ENCODE measurements around the gene PRELID1.

The PRELID1 gene

GRCh38 chr5:177335701-177336065 lies 32.1 kb downstream of the PRELID1 start:
- Histone ChIP-seq H3K36me3 (ENCODE audit: insufficient read depth) (no peaks in the 10 kb centered on the region), H3K4me2 (no peak overlapping the region), H4K20me1 (ENCODE audit: insufficient read depth) (no peaks in the 10 kb centered on the region), H3K4me3 (IDR thresholded peaks at IDR 0.05; ENCODE audit: insufficient read depth, low read depth, low read length) (no peak overlapping the region), H3K9ac (no peak overlapping the region), H3K27ac (no peak overlapping the region), H2AFZ (ENCODE audit: low read depth) (no peak overlapping the region), H3K4me1 (ENCODE audit: low read depth, poor library complexity, severe bottlenecking) (no peaks in the 10 kb centered on the region), H3K79me2 (ENCODE audit: insufficient read depth, low read depth) (no peaks in the 10 kb centered on the region; the same call in 1 of the 2 replicates), H3K27me3 (ENCODE audit: insufficient read depth, low read depth) (no peaks in the 10 kb centered on the region)
- TF ChIP-seq, protein P1, sequence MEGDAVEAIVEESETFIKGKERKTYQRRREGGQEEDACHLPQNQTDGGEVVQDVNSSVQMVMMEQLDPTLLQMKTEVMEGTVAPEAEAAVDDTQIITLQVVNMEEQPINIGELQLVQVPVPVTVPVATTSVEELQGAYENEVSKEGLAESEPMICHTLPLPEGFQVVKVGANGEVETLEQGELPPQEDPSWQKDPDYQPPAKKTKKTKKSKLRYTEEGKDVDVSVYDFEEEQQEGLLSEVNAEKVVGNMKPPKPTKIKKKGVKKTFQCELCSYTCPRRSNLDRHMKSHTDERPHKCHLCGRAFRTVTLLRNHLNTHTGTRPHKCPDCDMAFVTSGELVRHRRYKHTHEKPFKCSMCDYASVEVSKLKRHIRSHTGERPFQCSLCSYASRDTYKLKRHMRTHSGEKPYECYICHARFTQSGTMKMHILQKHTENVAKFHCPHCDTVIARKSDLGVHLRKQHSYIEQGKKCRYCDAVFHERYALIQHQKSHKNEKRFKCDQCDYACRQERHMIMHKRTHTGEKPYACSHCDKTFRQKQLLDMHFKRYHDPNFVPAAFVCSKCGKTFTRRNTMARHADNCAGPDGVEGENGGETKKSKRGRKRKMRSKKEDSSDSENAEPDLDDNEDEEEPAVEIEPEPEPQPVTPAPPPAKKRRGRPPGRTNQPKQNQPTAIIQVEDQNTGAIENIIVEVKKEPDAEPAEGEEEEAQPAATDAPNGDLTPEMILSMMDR (conservative IDR thresholded peaks at IDR 0.05; ENCODE audit: low read depth, low read length): no peak

DNA sequence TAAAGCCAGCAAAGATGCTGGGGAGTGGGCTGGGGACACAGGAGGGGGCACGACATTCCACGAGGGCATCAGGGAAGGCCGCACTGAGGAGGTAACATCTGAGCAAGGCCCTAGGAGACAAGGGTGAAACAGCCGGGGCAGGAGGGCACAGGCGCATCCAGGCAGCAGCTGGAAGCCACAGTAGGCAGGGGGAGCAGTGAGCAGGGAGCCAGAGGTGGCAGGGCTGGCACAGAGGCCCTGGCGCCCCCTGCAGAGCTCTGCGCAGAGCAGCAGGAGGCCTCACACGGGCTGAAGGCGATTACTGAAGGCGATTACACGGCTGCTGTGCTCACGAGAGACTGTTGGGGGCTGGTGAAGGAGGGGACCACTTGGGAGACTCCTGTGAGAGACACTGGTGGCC lies 32.5 kb downstream of the PRELID1 start:
- no peaks in the 10 kb centered on the region for H3K36me3 ChIP-seq (ENCODE audit: insufficient read depth)
- H3K4me2 ChIP-seq: no peak overlapping the region
- no peaks in the 10 kb centered on the region for H3K4me1 ChIP-seq (ENCODE audit: low read depth, poor library complexity, severe bottlenecking)
- H3K4me3 ChIP-seq (IDR thresholded peaks at IDR 0.05; ENCODE audit: insufficient read depth, low read depth, low read length): no peak overlapping the region
- H4K20me1 ChIP-seq (ENCODE audit: insufficient read depth): no peaks in the 10 kb centered on the region
- TF ChIP-seq, protein P1 (conservative IDR thresholded peaks at IDR 0.05; ENCODE audit: low read depth, low read length): peak; percentile 29; the same call in 1 of the 2 replicates
- H3K79me2 ChIP-seq (ENCODE audit: insufficient read depth, low read depth): no peaks in the 10 kb centered on the region; the same call in 1 of the 2 replicates
- H3K27me3 ChIP-seq (ENCODE audit: insufficient read depth, low read depth): no peaks in the 10 kb centered on the region
- H3K27ac ChIP-seq: no peak overlapping the region
- H2AFZ ChIP-seq (ENCODE audit: low read depth): no peak overlapping the region
- H3K9ac ChIP-seq: no peak overlapping the region

- TF ChIP-seq, protein P1 (conservative IDR thresholded peaks at IDR 0.05; ENCODE audit: low read depth, low read length): no peak
- no peaks in the 10 kb centered on the region for H4K20me1 ChIP-seq (ENCODE audit: insufficient read depth)
- no peak overlapping the region for H3K27ac ChIP-seq
- H3K79me2 ChIP-seq (ENCODE audit: insufficient read depth, low read depth): no peaks in the 10 kb centered on the region; the same call in 1 of the 2 replicates
- no peaks in the 10 kb centered on the region for H3K4me1 ChIP-seq (ENCODE audit: low read depth, poor library complexity, severe bottlenecking)
- no peak overlapping the region for H3K9ac ChIP-seq
- no peak overlapping the region for H3K4me2 ChIP-seq
- no peak overlapping the region for H3K4me3 ChIP-seq (IDR thresholded peaks at IDR 0.05; ENCODE audit: insufficient read depth, low read depth, low read length)
- H3K36me3 ChIP-seq (ENCODE audit: insufficient read depth): no peaks in the 10 kb centered on the region
- H3K27me3 ChIP-seq (ENCODE audit: insufficient read depth, low read depth): no peaks in the 10 kb centered on the region
- H2AFZ ChIP-seq (ENCODE audit: low read depth): no peak overlapping the region
These were observed 33.2 kb downstream of the PRELID1 start for GRCh38 chr5:177336603-177337494.

- TF ChIP-seq, protein P1 (conservative IDR thresholded peaks at IDR 0.05; ENCODE audit: low read depth, low read length): no peak
- no peak overlapping the region for H2AFZ ChIP-seq (ENCODE audit: low read depth)
- no peaks in the 10 kb centered on the region for H3K27me3 ChIP-seq (ENCODE audit: insufficient read depth, low read depth)
- peaks cover 6% of the 10 kb centered on the region; the same call in 1 of the 2 replicates for H3K79me2 ChIP-seq (ENCODE audit: insufficient read depth, low read depth)
- H3K4me1 ChIP-seq (ENCODE audit: low read depth, poor library complexity, severe bottlenecking): no peaks in the 10 kb centered on the region
- H3K9ac ChIP-seq: no peak overlapping the region
- no peaks in the 10 kb centered on the region for H4K20me1 ChIP-seq (ENCODE audit: insufficient read depth)
- no peaks in the 10 kb centered on the region for H3K36me3 ChIP-seq (ENCODE audit: insufficient read depth)
- H3K4me3 ChIP-seq (IDR thresholded peaks at IDR 0.05; ENCODE audit: insufficient read depth, low read depth, low read length): no peak overlapping the region
- no peak overlapping the region for H3K27ac ChIP-seq
- H3K4me2 ChIP-seq: no peak overlapping the region
These were observed 34.9 kb downstream of the PRELID1 start for GRCh38 chr5:177338251-177339106.

All from KMS-11 (cell line).